ENCODE results near the gene STAT1.

- peak; percentile 28 for TF ChIP-seq CTCF (IDR thresholded peaks at IDR 0.05; ENCODE audit: poor library complexity, severe bottlenecking)
- no peak for TF ChIP-seq MXI1 (conservative IDR thresholded peaks at IDR 0.05; ENCODE audit: poor library complexity, severe bottlenecking)
- TF ChIP-seq RAD21 (conservative IDR thresholded peaks at IDR 0.05) = no peak
Measured at GRCh38 chr2:191013682-191013931, 364 bp downstream of the STAT1 start.

Measured in neural cell (in vitro differentiated cells).